Thymus (tissue), 11 donors: Measurements from ENCODE around the gene FJX1. TPM values are rescaled to one million over a fixed set of nuclear protein-coding genes. Genes with fewer than 3 reads are reported as not detected.

Source experiments
- DNase-seq, 9 donors: peaks; one replicate each; pipeline ENCODE4 v3.0.0-alpha.2; 2013; ENCODE audit warnings: low spot score in 9 of 9, low read depth in 6 of 9, missing footprints in 1 of 9
- H3K27ac ChIP-seq, 2 donors: one replicate each; pipeline ENCODE4 v1.5.1; 2013; ENCODE audit warnings: control low read depth in 1 of 2, low read depth in 1 of 2, low read length in 1 of 2, mild to moderate bottlenecking in 1 of 2, moderate library complexity in 1 of 2
- H3K27me3 ChIP-seq, 2 donors: one replicate each; pipeline ENCODE4 v1.5.1; 2013; ENCODE audit warnings: low read length in 1 of 2; ENCODE audit not compliant: control insufficient read depth in 2 of 2, insufficient read depth in 1 of 2
- H3K36me3 ChIP-seq, 2 donors: one replicate each; pipeline ENCODE4 v1.5.1; 2013; ENCODE audit warnings: low read length in 1 of 2, mild to moderate bottlenecking in 1 of 2, moderate library complexity in 1 of 2; ENCODE audit not compliant: control insufficient read depth in 2 of 2, insufficient read depth in 2 of 2
- H3K4me1 ChIP-seq, 2 donors: one replicate each; pipeline ENCODE4 v1.5.1; 2013; ENCODE audit warnings: low read length in 2 of 2; ENCODE audit not compliant: control insufficient read depth in 2 of 2, insufficient read depth in 2 of 2
- H3K4me3 ChIP-seq, 2 donors: one replicate each; pipeline ENCODE4 v1.5.1; 2013; ENCODE audit warnings: low read length in 2 of 2, control low read depth in 1 of 2, mild to moderate bottlenecking in 1 of 2
- H3K9me3 ChIP-seq, 2 donors: one replicate each; pipeline ENCODE4 v1.5.1; 2013; ENCODE audit warnings: low read length in 1 of 2, mild to moderate bottlenecking in 1 of 2; ENCODE audit not compliant: control insufficient read depth in 2 of 2, insufficient read depth in 1 of 2
- WGBS: extraction: QIAGEN DNeasy Blood & Tissue Kit; methylation state at CpG from one replicate; pipeline ENCODE4 v1.1.7; 2013; 5-methylcytosine and 5-hydroxymethylcytosine counted together
- polyA plus RNA-seq: library from polyadenylated mRNA; stranded (reverse); fragments of 200-250 nt; gene quantifications from one replicate; pipeline ENCODE4 v1.2.3, GENCODE V29; 2013
- total RNA-seq: library from RNA; stranded (reverse); fragments of 120-200 nt; gene quantifications from one replicate; pipeline ENCODE4 v1.2.4, GENCODE V29; 2013
- donor health status: healthy.

FJX1 gene
- total and polyA plus RNA-seq, 2 donors: 3.8 to 4.2 TPM

GRCh38 chr11:35600331-35600838 is 17.9 kb upstream of the FJX1 start:
- 93% methylated on average over 4 of the region's 4 CpGs for WGBS
- DNase-seq: no peak

GRCh38 chr11:35602160-35602793 is 16.0 kb upstream of the FJX1 start:
- no peaks in the 10 kb centered on the region for H3K9me3 ChIP-seq
- 85% methylated on average over 5 of the region's 5 CpGs for WGBS

More at GRCh38 chr11:35600331-35600838, 17.9 kb upstream of the FJX1 start:
- H3K27ac ChIP-seq: no peak overlapping the region
- H3K4me3 ChIP-seq: no peak overlapping the region
- H3K27me3 ChIP-seq: no peaks in the 10 kb centered on the region
- no peaks in the 10 kb centered on the region for H3K36me3 ChIP-seq
- no peaks in the 10 kb centered on the region for H3K9me3 ChIP-seq
- peaks cover 0 to 3% of the 10 kb centered on the region in 2 donors for H3K4me1 ChIP-seq

GRCh38 chr11:35602979-35603378 is 15.3 kb upstream of the FJX1 start:
- DNase-seq: no peak
- H3K27ac ChIP-seq: no peak overlapping the region

More at GRCh38 chr11:35602160-35602793, 16.0 kb upstream of the FJX1 start:
- DNase-seq: no peak
- Histone ChIP-seq H3K27me3 (no peaks in the 10 kb centered on the region), H3K36me3 (no peaks in the 10 kb centered on the region), H3K4me1 (peaks cover 0 to 3% of the 10 kb centered on the region in 2 donors), H3K27ac (no peak overlapping the region), H3K4me3 (no peak overlapping the region)

GRCh38 chr11:35605706-35606105 is 12.6 kb upstream of the FJX1 start:
- WGBS: 80% methylated on average over 5 of the region's 5 CpGs
- Histone ChIP-seq H3K36me3 (no peaks in the 10 kb centered on the region), H3K4me3 (no peak overlapping the region), H3K9me3 (no peaks in the 10 kb centered on the region), H3K27me3 (no peaks in the 10 kb centered on the region), H3K27ac (no peak overlapping the region), H3K4me1 (no peaks in the 10 kb centered on the region)
- DNase-seq: no peak

More at GRCh38 chr11:35602979-35603378, 15.3 kb upstream of the FJX1 start:
- H3K27me3 ChIP-seq: no peaks in the 10 kb centered on the region
- H3K4me1 ChIP-seq: peaks cover 0 to 3% of the 10 kb centered on the region in 2 donors
- no peak overlapping the region for H3K4me3 ChIP-seq
- H3K9me3 ChIP-seq: no peaks in the 10 kb centered on the region
- WGBS: 98% methylated on average over 3 of the region's 3 CpGs
- no peaks in the 10 kb centered on the region for H3K36me3 ChIP-seq

- no peaks in the 10 kb centered on the region for H3K4me1 ChIP-seq
- no peaks in the 10 kb centered on the region for H3K27me3 ChIP-seq
- no peak for DNase-seq
- H3K4me3 ChIP-seq: no peak overlapping the region
- H3K36me3 ChIP-seq: no peaks in the 10 kb centered on the region
- WGBS: 91% methylated on average over 5 of the region's 5 CpGs
- H3K9me3 ChIP-seq: no peaks in the 10 kb centered on the region
- H3K27ac ChIP-seq: no peak overlapping the region
Observed at GRCh38 chr11:35606206-35606605, 12.1 kb upstream of the FJX1 start.

- no peak overlapping the region for H3K27ac ChIP-seq
- H3K27me3 ChIP-seq: no peaks in the 10 kb centered on the region
- H3K4me3 ChIP-seq: no peak overlapping the region
- no peak for DNase-seq
- WGBS: 92% methylated on average over 4 of the region's 4 CpGs
- H3K9me3 ChIP-seq: no peaks in the 10 kb centered on the region
- H3K4me1 ChIP-seq: no peaks in the 10 kb centered on the region
- no peaks in the 10 kb centered on the region for H3K36me3 ChIP-seq
Observed at GRCh38 chr11:35608502-35608901, 9.8 kb upstream of the FJX1 start.

GRCh38 chr11:35609656-35610055 is 8.6 kb upstream of the FJX1 start:
- no peaks in the 10 kb centered on the region for H3K36me3 ChIP-seq
- WGBS: 92% methylated on average over 6 of the region's 6 CpGs
- H3K27ac ChIP-seq: no peak overlapping the region
- H3K4me3 ChIP-seq: no peak overlapping the region
- no peaks in the 10 kb centered on the region for H3K27me3 ChIP-seq
- no peak for DNase-seq
- no peaks in the 10 kb centered on the region for H3K9me3 ChIP-seq
- no peaks in the 10 kb centered on the region for H3K4me1 ChIP-seq

- H3K36me3 ChIP-seq: no peaks in the 10 kb centered on the region
- no peaks in the 10 kb centered on the region for H3K4me1 ChIP-seq
- H3K4me3 ChIP-seq: no peak overlapping the region
- WGBS: 94% methylated on average over 7 of the region's 7 CpGs
- H3K27ac ChIP-seq: no peak overlapping the region
- no peaks in the 10 kb centered on the region for H3K9me3 ChIP-seq
- DNase-seq: no peak
- H3K27me3 ChIP-seq: peaks cover 0 to 3% of the 10 kb centered on the region in 2 donors
Observed at GRCh38 chr11:35610631-35611030, 7.6 kb upstream of the FJX1 start.

GRCh38 chr11:35611741-35612140 is 6.5 kb upstream of the FJX1 start:
- no peaks in the 10 kb centered on the region for H3K36me3 ChIP-seq
- no peaks in the 10 kb centered on the region for H3K4me1 ChIP-seq
- no peak for DNase-seq
- H3K4me3 ChIP-seq: no peak overlapping the region
- peaks cover under 1 to 11% of the 10 kb centered on the region in 2 donors for H3K27me3 ChIP-seq
- H3K9me3 ChIP-seq: no peaks in the 10 kb centered on the region
- WGBS: 11% methylated on average over 1 of the region's 1 CpG
- no peak overlapping the region for H3K27ac ChIP-seq
